H1 (cell line): ENCODE results near the gene MEGF9.

Experiments used
- CBX5 ChIP-seq: fragments of 300-800, 300-1000 bp; sonication (generic); IDR thresholded peaks from 2 replicates; pipeline ENCODE4 v1.7.1; 2016; ENCODE audit warnings: antibody characterized with exemption, low read length, low read depth
- NRF1 ChIP-seq: IDR thresholded peaks from 2 replicates; pipeline ENCODE4 v1.6.1; 2011; ENCODE audit warnings: mild to moderate bottlenecking, low read depth, low read length, improper control_type of control experiment
- POLR2AphosphoS5 ChIP-seq: IDR thresholded peaks from 2 replicates; pipeline ENCODE4 v1.6.1; 2011; ENCODE audit warnings: low read depth, low read length
- SUZ12 ChIP-seq: fragments of 200-600 bp; sonication (generic); IDR thresholded peaks from 2 replicates; pipeline ENCODE4 v1.6.1; 2012; ENCODE audit warnings: mild to moderate bottlenecking, inconsistent platforms, low read length, moderate library complexity, mixed read lengths
- TF ChIP-seq, protein P1 (sequence below), 3 experiments: IDR thresholded peaks; 1 replicate in 2 of 3; 2 replicates in 1 of 3; pipeline versions ENCODE4 v1.5.1 to v1.6.1; 2011; ENCODE audit warnings: low read length in 3 of 3, mild to moderate bottlenecking in 3 of 3, inconsistent platforms in 2 of 3, low read depth in 1 of 3, moderate library complexity in 1 of 3; ENCODE audit not compliant: insufficient read depth in 1 of 3; ENCODE audit errors: control extremely low read depth in 1 of 3

DNA sequence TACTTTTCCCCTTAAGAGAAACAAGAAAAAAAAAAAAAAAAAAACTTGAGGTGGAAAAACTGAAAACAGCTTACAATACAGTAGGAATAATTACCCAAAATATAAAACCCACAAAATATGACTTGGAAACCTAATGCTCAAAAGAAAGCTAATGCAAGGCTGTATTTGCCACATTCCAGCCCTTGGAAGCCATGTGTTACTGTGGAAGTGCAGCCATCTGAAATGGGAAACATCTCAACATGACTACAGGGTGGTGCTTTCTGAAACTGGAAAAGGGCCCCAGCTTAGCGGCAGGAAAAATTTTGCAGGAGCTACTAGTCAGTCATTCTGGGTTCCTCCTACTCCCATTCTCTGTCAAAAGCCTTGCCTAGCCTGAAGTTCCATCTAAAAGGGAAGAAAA lies 154.7 kb downstream of the MEGF9 start:
- TF ChIP-seq, protein P1, sequence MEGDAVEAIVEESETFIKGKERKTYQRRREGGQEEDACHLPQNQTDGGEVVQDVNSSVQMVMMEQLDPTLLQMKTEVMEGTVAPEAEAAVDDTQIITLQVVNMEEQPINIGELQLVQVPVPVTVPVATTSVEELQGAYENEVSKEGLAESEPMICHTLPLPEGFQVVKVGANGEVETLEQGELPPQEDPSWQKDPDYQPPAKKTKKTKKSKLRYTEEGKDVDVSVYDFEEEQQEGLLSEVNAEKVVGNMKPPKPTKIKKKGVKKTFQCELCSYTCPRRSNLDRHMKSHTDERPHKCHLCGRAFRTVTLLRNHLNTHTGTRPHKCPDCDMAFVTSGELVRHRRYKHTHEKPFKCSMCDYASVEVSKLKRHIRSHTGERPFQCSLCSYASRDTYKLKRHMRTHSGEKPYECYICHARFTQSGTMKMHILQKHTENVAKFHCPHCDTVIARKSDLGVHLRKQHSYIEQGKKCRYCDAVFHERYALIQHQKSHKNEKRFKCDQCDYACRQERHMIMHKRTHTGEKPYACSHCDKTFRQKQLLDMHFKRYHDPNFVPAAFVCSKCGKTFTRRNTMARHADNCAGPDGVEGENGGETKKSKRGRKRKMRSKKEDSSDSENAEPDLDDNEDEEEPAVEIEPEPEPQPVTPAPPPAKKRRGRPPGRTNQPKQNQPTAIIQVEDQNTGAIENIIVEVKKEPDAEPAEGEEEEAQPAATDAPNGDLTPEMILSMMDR (IDR thresholded peaks at IDR 0.05; ENCODE audit: control extremely low read depth in 1 of 3, insufficient read depth in 1 of 3, low read depth in 1 of 3, low read length in 3 of 3): no peak
- TF ChIP-seq POLR2AphosphoS5 (no peak), SUZ12 (no peak), CBX5 (no peak), NRF1 (no peak)
